GM23248 (cell line): Measurements from ENCODE around the gene ACTA1. TPM values are rescaled to one million over a fixed set of nuclear protein-coding genes. Genes with fewer than 3 reads are reported as not detected.

Source experiments
- DNase-seq: peaks from one replicate; pipeline ENCODE4 v3.0.0-alpha.2; 2015
- H2AFZ ChIP-seq: fragments of 200-600 bp; sonication (generic); 2 replicates; pipeline ENCODE4 v1.6.1; 2016; ENCODE audit warnings: antibody characterized with exemption
- H3F3A ChIP-seq: fragments of 200-600 bp; sonication (generic); 2 replicates; pipeline ENCODE4 v1.6.1; 2016; ENCODE audit warnings: mild to moderate bottlenecking, antibody characterized with exemption, mixed run types; ENCODE audit not compliant: insufficient read depth
- H3K27ac ChIP-seq: fragments of 200-600 bp; sonication (generic); 2 replicates; pipeline ENCODE4 v1.5.1; 2016; ENCODE audit warnings: mild to moderate bottlenecking
- H3K27me3 ChIP-seq: fragments of 200-600 bp; sonication (generic); replicated peaks from 2 replicates; pipeline ENCODE4 v1.6.1; 2016; ENCODE audit warnings: mild to moderate bottlenecking; ENCODE audit not compliant: insufficient read depth
- H3K36me3 ChIP-seq: fragments of 200-600 bp; sonication (generic); 2 replicates; pipeline ENCODE4 v1.6.1; 2016; ENCODE audit warnings: low read depth, mild to moderate bottlenecking
- H3K4me1 ChIP-seq: fragments of 200-600 bp; sonication (generic); 2 replicates; pipeline ENCODE4 v1.6.1; 2016; ENCODE audit warnings: mild to moderate bottlenecking; ENCODE audit not compliant: insufficient read depth
- H3K4me2 ChIP-seq: fragments of 200-600 bp; sonication (generic); one replicate; pipeline ENCODE4 v1.6.1; 2016; ENCODE audit warnings: mild to moderate bottlenecking; ENCODE audit not compliant: unreplicated experiment
- H3K4me3 ChIP-seq: fragments of 200-600 bp; sonication (generic); 2 replicates; pipeline ENCODE4 v1.5.1; 2016; ENCODE audit warnings: mild to moderate bottlenecking
- H3K79me2 ChIP-seq: fragments of 200-600 bp; sonication (generic); 2 replicates; pipeline ENCODE4 v1.6.1; 2016; ENCODE audit warnings: mild to moderate bottlenecking; ENCODE audit not compliant: insufficient read depth
- H3K9ac ChIP-seq: fragments of 200-600 bp; sonication (generic); 2 replicates; pipeline ENCODE4 v1.6.1; 2016; ENCODE audit warnings: mild to moderate bottlenecking
- H3K9me2 ChIP-seq: fragments of 200-600 bp; sonication (generic); 2 replicates; pipeline ENCODE4 v1.6.1; 2016; ENCODE audit warnings: mixed run types, mild to moderate bottlenecking, moderate library complexity; ENCODE audit not compliant: insufficient read depth
- H3K9me3 ChIP-seq: fragments of 200-600 bp; sonication (generic); one replicate; pipeline ENCODE4 v1.6.1; 2017; ENCODE audit warnings: low read depth
- H4K20me1 ChIP-seq: fragments of 200-600 bp; sonication (generic); 2 replicates; pipeline ENCODE4 v1.6.0; 2016; ENCODE audit not compliant: insufficient read depth
- EZH2 ChIP-seq: fragments of 200-600 bp; sonication (generic); IDR thresholded peaks from 2 replicates; pipeline ENCODE4 v1.6.1; 2018; ENCODE audit warnings: antibody characterized with exemption, mild to moderate bottlenecking; ENCODE audit not compliant: insufficient read depth, poor library complexity, severe bottlenecking
- EZH2phosphoT487 ChIP-seq: fragments of 200-600 bp; sonication (generic); IDR thresholded peaks from 2 replicates; pipeline ENCODE4 v1.6.1; 2018; ENCODE audit warnings: antibody characterized with exemption, moderate library complexity, mild to moderate bottlenecking, low read depth; ENCODE audit not compliant: insufficient read depth
- WGBS, 2 experiments: methylation state at CpG; one replicate each; pipeline ENCODE4 v1.1.6; 2015 to 2017; ENCODE audit warnings: low lambda C conversion rate in 2 of 2, low coverage in 1 of 2; ENCODE audit errors: missing lambda C conversion rate in 2 of 2; 5-methylcytosine and 5-hydroxymethylcytosine counted together
- in situ Hi-C: fragments of 300-500 bp; cut with MboI; formaldehyde crosslinking; loops from 2 replicates; pipeline ENCODE4 v1.15.0; 2020
- polyA plus RNA-seq: library from polyadenylated mRNA; unstranded; fragments of >200 nt; fragmentation: Nextera tagmentation; extraction: Ambion mirVana; gene quantifications from 2 replicates; pipeline ENCODE4 v1.2.1, GENCODE V29; 2016
- total RNA-seq: library from RNA; depleted of rRNA; stranded (reverse); fragments of >200 nt; shearing (Covaris generic); gene quantifications from 2 replicates; pipeline ENCODE4 v1.2.3, GENCODE V29; 2014

The ACTA1 gene
- total and polyA plus RNA-seq, 2 experiments from 2014 or later = 0.22 TPM; not detected in 1

GRCh38 chr1:229457436-229457835 is 23.5 kb upstream of the ACTA1 start:
- H3K4me2 ChIP-seq = no peak overlapping the region
- no peaks in the 10 kb centered on the region for H3K79me2 ChIP-seq
- no peaks in the 10 kb centered on the region for H3F3A ChIP-seq
- no peak overlapping the region for H3K27ac ChIP-seq
- no peaks in the 10 kb centered on the region for H3K4me1 ChIP-seq
- in situ Hi-C loops = no loop called here
- WGBS, 2 experiments = 98 to 99% methylated on average over 4 of the region's 4 CpGs
- no peak overlapping the region for H2AFZ ChIP-seq
- H4K20me1 ChIP-seq = no peaks in the 10 kb centered on the region
- DNase-seq = no peak
- peaks cover 49% of the 10 kb centered on the region for H3K36me3 ChIP-seq
- no peak overlapping the region for H3K9ac ChIP-seq
- no peak overlapping the region for H3K4me3 ChIP-seq
- H3K9me3 ChIP-seq = no peaks in the 10 kb centered on the region
- TF ChIP-seq EZH2 (no peak), EZH2phosphoT487 (no peak)
- H3K27me3 ChIP-seq = no peaks in the 10 kb centered on the region
- no peaks in the 10 kb centered on the region for H3K9me2 ChIP-seq

GRCh38 chr1:229456016-229456415 is 22.1 kb upstream of the ACTA1 start:
- no peaks in the 10 kb centered on the region for H3K79me2 ChIP-seq
- no peak for DNase-seq
- H3K4me3 ChIP-seq = no peak overlapping the region
- 48 to 52% methylated on average over 3 of the region's 3 CpGs for WGBS, 2 experiments
- H3K4me1 ChIP-seq = no peaks in the 10 kb centered on the region
- no peak overlapping the region for H3K9ac ChIP-seq
- TF ChIP-seq EZH2phosphoT487 (no peak), EZH2 (no peak)
- H3K9me2 ChIP-seq = no peaks in the 10 kb centered on the region
- no peaks in the 10 kb centered on the region for H3F3A ChIP-seq
- H3K27me3 ChIP-seq = no peaks in the 10 kb centered on the region
- no peak overlapping the region for H2AFZ ChIP-seq
- H3K36me3 ChIP-seq = peaks cover 41% of the 10 kb centered on the region
- H4K20me1 ChIP-seq = no peaks in the 10 kb centered on the region
- no peak overlapping the region for H3K4me2 ChIP-seq
- no peaks in the 10 kb centered on the region for H3K9me3 ChIP-seq
- H3K27ac ChIP-seq = no peak overlapping the region
- in situ Hi-C loops = no loop called here

- DNase-seq = no peak
- no peaks in the 10 kb centered on the region for H3K79me2 ChIP-seq
- no peaks in the 10 kb centered on the region for H3F3A ChIP-seq
- H3K9ac ChIP-seq = no peak overlapping the region
- 96 to 97% methylated on average over 4 of the region's 4 CpGs for WGBS, 2 experiments
- H3K27ac ChIP-seq = no peak overlapping the region
- H3K4me2 ChIP-seq = no peak overlapping the region
- H3K36me3 ChIP-seq = peaks cover 33% of the 10 kb centered on the region
- no peak for TF ChIP-seq EZH2phosphoT487
- no peak for TF ChIP-seq EZH2
- in situ Hi-C loops = no loop called here
- H3K27me3 ChIP-seq = no peaks in the 10 kb centered on the region
- no peaks in the 10 kb centered on the region for H3K9me2 ChIP-seq
- H3K4me1 ChIP-seq = no peaks in the 10 kb centered on the region
- no peaks in the 10 kb centered on the region for H4K20me1 ChIP-seq
- H3K9me3 ChIP-seq = no peaks in the 10 kb centered on the region
- H2AFZ ChIP-seq = no peak overlapping the region
- no peak overlapping the region for H3K4me3 ChIP-seq
Observed at GRCh38 chr1:229454056-229454455, 20.2 kb upstream of the ACTA1 start.

- WGBS, 2 experiments = 97% methylated on average over 5 of the region's 5 CpGs
- peaks cover 31% of the 10 kb centered on the region for H3K36me3 ChIP-seq
- no peak overlapping the region for H3K27ac ChIP-seq
- H3F3A ChIP-seq = no peaks in the 10 kb centered on the region
- H3K9me2 ChIP-seq = no peaks in the 10 kb centered on the region
- H3K79me2 ChIP-seq = no peaks in the 10 kb centered on the region
- no peak overlapping the region for H3K9ac ChIP-seq
- H3K4me3 ChIP-seq = no peak overlapping the region
- H3K4me2 ChIP-seq = no peak overlapping the region
- H3K9me3 ChIP-seq = no peaks in the 10 kb centered on the region
- DNase-seq = peak; percentile 25
- TF ChIP-seq EZH2phosphoT487 (no peak), EZH2 (no peak)
- H4K20me1 ChIP-seq = no peaks in the 10 kb centered on the region
- no peaks in the 10 kb centered on the region for H3K4me1 ChIP-seq
- no peaks in the 10 kb centered on the region for H3K27me3 ChIP-seq
- in situ Hi-C loops = no loop called here
- H2AFZ ChIP-seq = no peak overlapping the region
Observed at GRCh38 chr1:229452956-229453801, 19.3 kb upstream of the ACTA1 start.
